Duodenal mucosa (tissue), 2 donors: ENCODE results near the gene ZNF235.
A peak's percentile ranks its signal among the peaks of the same experiment; 100 is the strongest.

ENCODE experiments used
- H3K27ac ChIP-seq: one replicate; pipeline ENCODE4 v1.7.0; 2013; ENCODE audit warnings: low read depth, low read length
- H3K27me3 ChIP-seq, 2 donors: one replicate each; pipeline ENCODE4 v1.7.0; 2013; ENCODE audit warnings: low read length in 2 of 2, control low read depth in 1 of 2; ENCODE audit not compliant: insufficient read depth in 2 of 2, control insufficient read depth in 1 of 2
- H3K36me3 ChIP-seq, 2 donors: one replicate each; pipeline ENCODE4 v1.7.0; 2013; ENCODE audit warnings: low read length in 2 of 2, control low read depth in 1 of 2; ENCODE audit not compliant: insufficient read depth in 2 of 2, control insufficient read depth in 1 of 2
- H3K4me1 ChIP-seq, 2 donors: one replicate each; pipeline ENCODE4 v1.7.0; 2013; ENCODE audit warnings: low read length in 2 of 2, control low read depth in 1 of 2; ENCODE audit not compliant: insufficient read depth in 2 of 2, control insufficient read depth in 1 of 2
- H3K4me3 ChIP-seq, 2 donors: one replicate each; pipeline ENCODE4 v1.7.0; 2013; ENCODE audit warnings: low read length in 2 of 2, low read depth in 1 of 2
- H3K9ac ChIP-seq, 2 donors: one replicate each; pipeline ENCODE4 v1.7.0; 2013; ENCODE audit warnings: low read length in 2 of 2, low read depth in 1 of 2
- H3K9me3 ChIP-seq, 2 donors: one replicate each; pipeline ENCODE4 v1.7.0; 2013; ENCODE audit warnings: low read length in 2 of 2, control low read depth in 1 of 2; ENCODE audit not compliant: control insufficient read depth in 1 of 2

Gene ZNF235

DNA sequence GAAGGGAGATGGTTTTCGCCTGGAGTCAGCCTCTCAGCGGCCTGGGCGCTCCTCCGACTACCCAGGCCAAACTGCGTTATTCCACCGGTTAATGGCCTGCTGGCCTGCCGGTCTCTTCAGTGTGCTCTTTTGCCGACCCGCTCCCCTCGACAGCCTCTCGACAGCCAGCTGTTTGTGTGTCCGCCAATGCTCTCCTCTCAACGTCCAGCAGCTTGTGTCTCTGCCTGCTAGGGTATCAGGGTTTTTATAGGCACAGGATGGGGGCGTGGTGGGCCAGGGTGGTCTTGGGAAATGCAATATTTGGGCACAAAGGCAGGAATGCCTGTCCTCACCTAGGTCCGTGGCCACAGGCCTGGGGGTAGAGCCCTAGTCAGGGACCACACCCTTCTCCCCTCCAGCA is 1.5 kb upstream of the ZNF235 start:
- Histone ChIP-seq H3K9me3 (peaks cover 4 to 5% of the 10 kb centered on the region in 2 donors), H3K36me3 (peaks cover 2 to 5% of the 10 kb centered on the region in 2 donors), H3K4me3 (no peak overlapping the region), H3K9ac (no peak overlapping the region), H3K27me3 (no peaks in the 10 kb centered on the region), H3K4me1 (peaks cover 4 to 10% of the 10 kb centered on the region in 2 donors), H3K27ac (no peak overlapping the region)

DNA sequence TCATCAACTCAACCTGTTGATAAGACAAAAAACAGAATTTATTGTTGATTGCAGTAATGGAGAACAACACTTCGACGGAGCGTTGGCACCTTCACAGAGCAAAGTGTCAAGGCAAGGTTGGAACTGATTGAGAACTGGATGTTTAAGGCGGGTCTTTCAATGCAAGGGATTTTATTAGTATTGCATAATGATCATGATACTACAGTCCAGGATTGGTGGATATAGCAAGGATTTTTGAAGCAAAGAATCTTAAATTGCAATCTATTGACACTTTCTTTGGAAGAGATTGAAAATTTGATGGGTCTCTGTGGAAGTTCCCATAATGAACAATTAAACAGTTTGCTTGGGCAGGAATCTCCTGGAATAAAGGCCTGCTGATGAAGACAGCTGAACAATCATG is 632 bp upstream of the ZNF235 start:
- peak overlapping the region; percentile 89 to 94 for H3K4me3 ChIP-seq
- H3K9me3 ChIP-seq: peaks cover 4 to 5% of the 10 kb centered on the region in 2 donors

DNA sequence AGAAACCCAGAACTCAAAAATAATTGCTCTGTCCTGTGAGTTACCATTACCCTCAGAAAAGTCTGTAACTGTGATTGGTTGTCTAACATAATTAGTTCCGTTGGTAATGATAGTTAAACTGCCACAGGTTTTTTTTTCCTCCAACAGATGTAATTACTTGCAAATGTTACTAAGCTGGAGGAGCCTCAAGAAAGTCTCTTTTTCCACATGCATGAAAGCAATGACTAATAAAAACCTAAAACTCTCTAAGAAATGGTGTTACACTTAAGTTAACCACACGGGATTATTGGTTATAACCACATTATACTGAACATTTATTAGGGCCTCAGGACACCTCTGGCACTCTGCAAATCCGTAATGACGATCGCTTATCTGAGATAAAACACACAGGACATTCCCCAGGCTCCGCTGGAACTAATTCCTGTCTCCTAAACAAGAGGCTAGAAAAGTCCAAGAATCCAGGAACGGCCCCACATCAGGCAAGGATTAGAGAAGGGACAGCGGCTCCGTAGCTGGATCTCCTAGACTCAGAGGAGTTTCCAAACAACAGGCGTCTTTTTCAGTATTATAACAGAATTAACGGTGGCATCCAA is 753 bp downstream of the ZNF235 start:
- Histone ChIP-seq H3K4me3 (peak overlapping the region; percentile 89 to 94), H3K27me3 (no peaks in the 10 kb centered on the region), H3K4me1 (peaks cover 4 to 10% of the 10 kb centered on the region in 2 donors), H3K9me3 (peaks cover 0 to 7% of the 10 kb centered on the region in 2 donors), H3K9ac (peak overlapping the region; percentile 65 to 80), H3K36me3 (peaks cover 11 to 22% of the 10 kb centered on the region in 2 donors), H3K27ac (no peak overlapping the region)

More for the DNA sequence above, 632 bp upstream of the ZNF235 start:
- no peaks in the 10 kb centered on the region for H3K27me3 ChIP-seq
- H3K4me1 ChIP-seq: peaks cover 4 to 10% of the 10 kb centered on the region in 2 donors
- no peak overlapping the region for H3K9ac ChIP-seq
- H3K36me3 ChIP-seq: peaks cover 2 to 8% of the 10 kb centered on the region in 2 donors
- no peak overlapping the region for H3K27ac ChIP-seq

DNA sequence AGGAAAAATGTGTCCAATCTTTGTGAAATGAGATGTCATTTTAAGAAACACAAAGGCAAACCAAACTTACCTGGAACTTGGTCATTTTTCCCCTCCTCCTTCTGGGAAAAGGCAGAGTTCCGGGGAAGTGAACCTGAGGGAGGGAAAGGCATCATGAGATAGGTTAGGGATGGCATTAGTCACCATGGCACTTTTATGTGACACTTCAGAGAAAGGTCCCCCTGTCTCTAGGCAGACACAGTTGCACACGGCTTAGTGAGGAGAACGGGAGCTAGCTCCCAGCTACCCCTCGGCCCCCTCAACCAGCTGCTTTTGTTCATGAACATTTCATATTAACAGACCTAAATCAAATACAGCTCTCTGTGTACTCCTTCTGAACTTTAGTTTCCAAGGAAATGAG is 1.5 kb downstream of the ZNF235 start:
- H3K36me3 ChIP-seq: peaks cover 16 to 30% of the 10 kb centered on the region in 2 donors
- H3K27ac ChIP-seq: no peak overlapping the region
- peaks cover 4 to 10% of the 10 kb centered on the region in 2 donors for H3K4me1 ChIP-seq
- H3K4me3 ChIP-seq: no peak overlapping the region
- no peak overlapping the region for H3K9ac ChIP-seq
- H3K27me3 ChIP-seq: no peaks in the 10 kb centered on the region
- H3K9me3 ChIP-seq: peaks cover 0 to 7% of the 10 kb centered on the region in 2 donors

DNA sequence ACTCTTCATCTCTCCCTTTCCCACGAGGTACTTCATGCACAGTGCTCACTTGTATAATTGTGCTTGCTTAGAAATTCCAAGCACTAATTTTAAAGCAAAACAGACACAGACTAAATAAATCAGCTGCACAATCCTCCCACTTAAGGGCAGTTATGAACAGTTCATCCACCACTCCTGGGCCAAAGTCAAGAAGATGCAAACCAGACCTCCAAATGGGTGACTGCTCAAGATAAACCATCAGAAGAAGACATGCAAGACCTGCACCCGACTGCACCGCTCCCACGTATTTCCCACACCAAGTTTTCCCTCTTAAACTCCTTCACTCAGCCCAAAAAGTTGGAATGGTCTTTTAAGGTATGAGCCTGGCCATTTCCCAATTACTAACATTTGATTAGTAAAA is 19.9 kb downstream of the ZNF235 start:
- peaks cover 29 to 31% of the 10 kb centered on the region in 2 donors for H3K36me3 ChIP-seq
- H3K27ac ChIP-seq: no peak overlapping the region
- peak overlapping the region in 1 of 2 donors; percentile 2 for H3K4me3 ChIP-seq
- H3K9ac ChIP-seq: no peak overlapping the region
- no peaks in the 10 kb centered on the region for H3K27me3 ChIP-seq
- H3K9me3 ChIP-seq: peaks cover 57 to 59% of the 10 kb centered on the region in 2 donors
- no peaks in the 10 kb centered on the region for H3K4me1 ChIP-seq

DNA sequence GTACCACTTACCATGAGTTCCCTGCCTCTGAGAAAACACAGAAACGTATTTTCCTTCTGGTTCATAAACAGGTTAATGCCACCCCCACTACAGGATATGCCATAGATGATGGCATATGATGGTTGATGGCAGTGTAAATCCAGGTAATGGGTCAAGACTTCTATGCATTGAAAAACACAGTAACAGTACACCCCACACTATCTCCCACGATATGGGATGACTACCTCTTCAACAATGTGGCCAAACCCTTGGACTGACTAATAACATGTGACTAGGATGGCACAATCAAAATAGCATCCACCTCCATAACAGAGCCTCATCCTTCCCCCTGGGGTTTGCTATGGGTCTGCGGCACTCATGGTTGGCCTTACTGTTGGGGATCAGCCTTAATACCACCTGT is 22.0 kb downstream of the ZNF235 start:
- Histone ChIP-seq H3K4me3 (no peak overlapping the region), H3K27me3 (no peaks in the 10 kb centered on the region), H3K4me1 (no peaks in the 10 kb centered on the region), H3K36me3 (peaks cover 8 to 10% of the 10 kb centered on the region in 2 donors), H3K9me3 (peaks cover 52 to 53% of the 10 kb centered on the region in 2 donors), H3K27ac (no peak overlapping the region), H3K9ac (no peak overlapping the region)

DNA sequence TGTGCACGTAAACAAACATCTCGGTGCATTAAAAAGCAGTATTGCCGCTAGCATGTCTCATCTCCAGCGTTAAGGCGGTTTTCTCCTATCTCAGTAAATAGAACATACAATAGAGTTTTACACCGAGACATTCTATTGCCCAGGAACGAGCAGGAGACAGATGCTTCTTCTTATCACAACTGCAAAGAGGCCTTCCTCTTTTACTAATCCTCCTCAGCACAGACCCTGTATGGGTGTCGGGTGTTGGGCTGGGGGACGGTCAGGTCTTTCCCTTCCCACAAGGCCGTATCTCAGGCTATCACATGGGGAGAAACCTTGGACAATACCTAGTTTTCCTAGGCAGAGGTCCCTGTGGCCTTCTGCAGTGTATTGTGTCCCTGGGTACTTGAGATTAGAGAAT is 23.9 kb downstream of the ZNF235 start:
- H3K36me3 ChIP-seq: no peaks in the 10 kb centered on the region
- H3K9me3 ChIP-seq: peaks cover 42 to 45% of the 10 kb centered on the region in 2 donors
- H3K4me1 ChIP-seq: no peaks in the 10 kb centered on the region
- H3K9ac ChIP-seq: no peak overlapping the region
- H3K27me3 ChIP-seq: no peaks in the 10 kb centered on the region
- H3K27ac ChIP-seq: no peak overlapping the region
- H3K4me3 ChIP-seq: no peak overlapping the region

DNA sequence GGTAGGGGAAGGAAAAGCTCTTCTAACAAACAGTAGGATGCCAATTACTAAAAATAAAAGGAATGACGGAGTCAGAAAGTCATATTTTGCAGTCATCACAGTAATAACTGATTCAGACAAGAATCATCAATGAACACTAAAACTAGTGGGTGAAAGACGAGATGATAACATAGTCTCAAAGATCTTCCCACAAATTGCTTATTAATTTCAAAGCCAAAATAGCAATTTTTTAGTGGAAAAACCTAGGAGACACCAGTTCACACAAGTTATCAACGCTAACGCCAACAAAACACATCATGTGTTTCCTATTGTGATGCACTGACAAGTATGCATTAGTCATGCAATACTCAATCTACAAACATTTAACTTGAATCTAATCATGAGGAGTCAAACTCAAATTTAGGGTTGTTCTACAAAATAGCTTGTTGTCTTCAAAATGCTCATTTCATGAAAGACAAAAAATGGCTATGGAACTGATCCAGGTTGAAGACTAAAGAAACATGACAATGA is 26.6 kb downstream of the ZNF235 start:
- H3K27ac ChIP-seq: no peak overlapping the region
- peaks cover 5 to 9% of the 10 kb centered on the region in 2 donors for H3K36me3 ChIP-seq
- peaks cover 44 to 61% of the 10 kb centered on the region in 2 donors for H3K9me3 ChIP-seq
- H3K4me1 ChIP-seq: no peaks in the 10 kb centered on the region
- H3K4me3 ChIP-seq: peak overlapping the region in 1 of 2 donors; percentile 5
- no peak overlapping the region for H3K9ac ChIP-seq
- no peaks in the 10 kb centered on the region for H3K27me3 ChIP-seq

DNA sequence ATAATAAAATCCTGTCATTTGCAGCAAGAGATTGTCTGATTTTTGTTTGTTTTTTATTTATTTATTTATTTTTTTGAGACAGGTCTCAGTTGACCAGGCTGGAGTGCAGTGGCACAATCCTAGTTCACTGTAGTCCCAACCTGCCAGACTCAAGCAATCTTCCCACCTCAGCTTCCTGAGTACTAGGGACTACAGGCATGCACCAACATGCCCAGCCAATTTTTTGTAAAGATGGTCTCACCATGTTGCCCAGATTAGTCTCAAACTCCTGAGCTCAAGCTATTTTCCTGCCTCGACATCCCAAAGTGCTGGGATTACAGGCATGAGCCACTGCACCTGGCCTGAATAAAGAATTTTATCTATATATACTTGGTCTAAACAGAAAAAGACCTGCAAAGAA is 27.5 kb downstream of the ZNF235 start:
- no peak overlapping the region for H3K27ac ChIP-seq
- H3K9me3 ChIP-seq: peaks cover 39 to 58% of the 10 kb centered on the region in 2 donors
- no peaks in the 10 kb centered on the region for H3K4me1 ChIP-seq
- H3K9ac ChIP-seq: no peak overlapping the region
- no peaks in the 10 kb centered on the region for H3K27me3 ChIP-seq
- H3K4me3 ChIP-seq: no peak overlapping the region
- peaks cover 5 to 15% of the 10 kb centered on the region in 2 donors for H3K36me3 ChIP-seq

DNA sequence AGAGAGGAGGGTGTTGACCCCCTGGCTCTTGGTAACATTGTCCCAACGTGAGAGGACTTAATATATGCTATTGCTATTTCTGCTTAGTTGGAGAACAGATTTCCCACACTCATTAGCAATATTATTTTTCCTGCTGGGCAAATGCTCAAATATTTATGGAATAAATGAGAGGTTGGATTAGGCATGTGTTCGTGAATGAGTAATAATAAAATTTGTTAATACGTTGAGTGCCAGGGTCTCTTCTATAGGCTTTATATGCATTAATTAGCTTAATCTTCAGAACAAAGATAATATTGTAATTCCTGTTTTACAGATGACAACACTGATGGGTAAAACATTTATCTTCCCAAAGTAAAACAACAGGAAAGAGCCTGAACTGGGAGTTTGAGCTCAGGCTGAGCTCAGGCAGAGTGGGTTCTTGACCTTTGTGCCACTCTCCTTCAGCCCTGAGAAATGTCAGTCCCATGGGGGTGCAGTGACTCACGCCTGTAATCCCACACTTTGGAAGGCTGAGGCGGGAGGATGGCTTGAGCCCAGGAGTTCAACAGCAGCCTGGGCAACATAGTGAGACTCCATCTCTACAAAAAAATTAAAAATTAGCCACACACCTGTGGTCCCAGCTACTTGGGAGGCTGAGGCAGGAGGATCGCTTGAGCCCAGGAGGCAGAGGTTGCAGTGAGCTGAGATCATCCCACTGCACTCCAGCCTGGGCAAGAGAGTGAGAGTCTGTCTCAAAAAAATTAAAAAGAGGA is 44.0 kb downstream of the ZNF235 start:
- H3K36me3 ChIP-seq: no peaks in the 10 kb centered on the region
- H3K27ac ChIP-seq: no peak overlapping the region
- H3K27me3 ChIP-seq: no peaks in the 10 kb centered on the region
- no peaks in the 10 kb centered on the region for H3K4me1 ChIP-seq
- peak overlapping the region in 1 of 2 donors; percentile 61 for H3K9ac ChIP-seq
- peaks cover 6 to 20% of the 10 kb centered on the region in 2 donors for H3K9me3 ChIP-seq
- H3K4me3 ChIP-seq: peak overlapping the region; percentile 78 to 79
